Osteoblast (primary cell): ENCODE results near the gene FAM120AOS. TPM values are rescaled to one million over a fixed set of nuclear protein-coding genes. Genes with fewer than 3 reads are reported as not detected.

Experiments used
- DNase-seq: peaks from one replicate; pipeline ENCODE4 v3.0.0; 2011; ENCODE audit warnings: low spot score, mixed read lengths; ENCODE audit not compliant: insufficient read length; ENCODE audit errors: missing footprints
- H2AFZ ChIP-seq: 2 replicates; pipeline ENCODE4 v1.6.0; 2011; ENCODE audit warnings: mild to moderate bottlenecking, low read length
- H3K27ac ChIP-seq: 2 replicates; pipeline ENCODE4 v1.5.1; 2011; ENCODE audit warnings: mild to moderate bottlenecking, low read depth, low read length, moderate library complexity
- H3K27me3 ChIP-seq: 2 replicates; pipeline ENCODE4 v1.6.0; 2012; ENCODE audit warnings: mild to moderate bottlenecking, control low read depth, inconsistent platforms, low read length, moderate library complexity; ENCODE audit not compliant: insufficient read depth
- H3K36me3 ChIP-seq: 2 replicates; pipeline ENCODE4 v1.5.1; 2011; ENCODE audit warnings: mild to moderate bottlenecking, low read length, control low read depth, moderate library complexity; ENCODE audit not compliant: insufficient read depth
- H3K4me1 ChIP-seq: 2 replicates; pipeline ENCODE4 v1.5.1; 2011; ENCODE audit warnings: mild to moderate bottlenecking, low read length, control low read depth, moderate library complexity; ENCODE audit not compliant: insufficient read depth
- H3K4me2 ChIP-seq: 2 replicates; pipeline ENCODE4 v1.6.0; 2011; ENCODE audit warnings: mild to moderate bottlenecking, low read length; ENCODE audit not compliant: insufficient read depth
- H3K4me3 ChIP-seq: fragments of 200-600 bp; sonication (generic); 3 replicates; pipeline ENCODE4 v1.5.1; 2012; ENCODE audit warnings: mild to moderate bottlenecking, low read length, inconsistent platforms; ENCODE audit not compliant: insufficient read depth
- H3K79me2 ChIP-seq: 2 replicates; pipeline ENCODE4 v1.6.0; 2012; ENCODE audit warnings: mild to moderate bottlenecking, low read length, control low read depth, inconsistent platforms; ENCODE audit not compliant: insufficient read depth
- H3K9me3 ChIP-seq: 2 replicates; pipeline ENCODE4 v1.5.1; 2011; ENCODE audit warnings: low read depth, low read length, control low read depth
- H4K20me1 ChIP-seq: 2 replicates; pipeline ENCODE4 v1.6.0; 2012; ENCODE audit warnings: mild to moderate bottlenecking, low read length, control low read depth; ENCODE audit not compliant: insufficient read depth
- total RNA-seq: library from RNA; depleted of rRNA; stranded (reverse); fragments of >200 nt; gene quantifications from 2 replicates; pipeline ENCODE4 v1.2.3, GENCODE V29; 2012
- TF ChIP-seq, protein P1 (sequence below): IDR thresholded peaks from 2 replicates; pipeline ENCODE4 v1.5.1; 2011; ENCODE audit warnings: mild to moderate bottlenecking, low read depth, low read length, moderate library complexity; ENCODE audit errors: extremely low read depth

FAM120AOS gene
- total RNA-seq, 1 donor, result 43.4 TPM

GRCh38 chr9:93415176-93415690 is 38.1 kb downstream of the FAM120AOS start:
- Histone ChIP-seq H4K20me1 (no peaks in the 10 kb centered on the region), H3K4me3 (no peak overlapping the region), H3K79me2 (no peaks in the 10 kb centered on the region), H3K27ac (no peak overlapping the region), H3K36me3 (no peaks in the 10 kb centered on the region), H3K4me2 (no peak overlapping the region), H3K4me1 (no peaks in the 10 kb centered on the region), H3K9me3 (no peaks in the 10 kb centered on the region), H3K27me3 (no peaks in the 10 kb centered on the region), H2AFZ (no peak overlapping the region)
- no peak for DNase-seq
- TF ChIP-seq, protein P1, sequence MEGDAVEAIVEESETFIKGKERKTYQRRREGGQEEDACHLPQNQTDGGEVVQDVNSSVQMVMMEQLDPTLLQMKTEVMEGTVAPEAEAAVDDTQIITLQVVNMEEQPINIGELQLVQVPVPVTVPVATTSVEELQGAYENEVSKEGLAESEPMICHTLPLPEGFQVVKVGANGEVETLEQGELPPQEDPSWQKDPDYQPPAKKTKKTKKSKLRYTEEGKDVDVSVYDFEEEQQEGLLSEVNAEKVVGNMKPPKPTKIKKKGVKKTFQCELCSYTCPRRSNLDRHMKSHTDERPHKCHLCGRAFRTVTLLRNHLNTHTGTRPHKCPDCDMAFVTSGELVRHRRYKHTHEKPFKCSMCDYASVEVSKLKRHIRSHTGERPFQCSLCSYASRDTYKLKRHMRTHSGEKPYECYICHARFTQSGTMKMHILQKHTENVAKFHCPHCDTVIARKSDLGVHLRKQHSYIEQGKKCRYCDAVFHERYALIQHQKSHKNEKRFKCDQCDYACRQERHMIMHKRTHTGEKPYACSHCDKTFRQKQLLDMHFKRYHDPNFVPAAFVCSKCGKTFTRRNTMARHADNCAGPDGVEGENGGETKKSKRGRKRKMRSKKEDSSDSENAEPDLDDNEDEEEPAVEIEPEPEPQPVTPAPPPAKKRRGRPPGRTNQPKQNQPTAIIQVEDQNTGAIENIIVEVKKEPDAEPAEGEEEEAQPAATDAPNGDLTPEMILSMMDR, result no peak

DNA sequence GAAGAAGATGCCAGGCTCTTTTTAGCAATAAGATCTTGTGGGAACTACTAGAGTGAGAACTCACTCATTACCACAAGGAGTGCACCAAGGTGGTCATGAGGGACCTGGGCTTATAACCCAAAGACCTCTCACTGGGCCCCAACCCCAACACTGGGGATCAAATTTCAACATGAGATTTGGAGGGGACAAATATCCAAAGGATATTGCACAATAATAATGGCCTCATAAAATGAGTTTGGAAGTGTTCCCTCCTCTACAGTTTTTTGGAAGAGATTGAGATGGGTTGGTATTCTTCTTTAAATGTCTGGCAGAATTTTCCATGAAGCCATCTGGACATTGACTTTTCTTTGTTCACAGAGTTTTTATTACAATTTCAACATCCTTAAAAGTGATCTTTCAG is 39.9 kb downstream of the FAM120AOS start:
- Histone ChIP-seq H4K20me1 (no peaks in the 10 kb centered on the region), H3K9me3 (no peaks in the 10 kb centered on the region), H3K27ac (no peak overlapping the region)

DNA sequence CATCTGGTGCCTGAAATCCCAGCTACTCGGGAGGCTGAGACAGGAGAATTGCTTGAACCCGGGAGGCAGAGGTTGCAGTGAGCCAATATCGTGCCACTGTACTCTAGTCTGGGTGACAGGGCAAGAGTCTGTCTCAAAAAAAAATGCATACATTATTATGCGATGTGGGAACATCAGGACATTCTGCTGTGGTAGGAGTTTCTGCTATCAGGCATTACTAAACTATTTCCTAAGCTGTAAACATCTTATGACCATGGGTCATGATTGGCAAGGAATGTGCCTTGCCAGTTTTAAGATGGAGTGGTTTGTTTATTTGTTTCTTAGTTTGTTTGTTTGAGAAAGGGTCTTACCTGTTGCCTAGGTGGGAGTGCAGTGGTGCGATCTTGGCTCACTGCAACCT is 47.0 kb downstream of the FAM120AOS start:
- Histone ChIP-seq H3K4me2 (no peak overlapping the region), H3K4me1 (no peaks in the 10 kb centered on the region), H3K9me3 (no peaks in the 10 kb centered on the region), H3K27me3 (no peaks in the 10 kb centered on the region), H3K27ac (no peak overlapping the region), H3K79me2 (no peaks in the 10 kb centered on the region), H3K36me3 (no peaks in the 10 kb centered on the region), H2AFZ (no peak overlapping the region), H4K20me1 (no peaks in the 10 kb centered on the region), H3K4me3 (no peak overlapping the region)
- DNase-seq, result no peak
- TF ChIP-seq, protein P1, result no peak

More for the DNA sequence above, 39.9 kb downstream of the FAM120AOS start:
- no peaks in the 10 kb centered on the region for H3K79me2 ChIP-seq
- no peak overlapping the region for H3K4me2 ChIP-seq
- DNase-seq, result no peak
- no peaks in the 10 kb centered on the region for H3K36me3 ChIP-seq
- H3K27me3 ChIP-seq, result no peaks in the 10 kb centered on the region
- TF ChIP-seq, protein P1, result no peak
- H3K4me3 ChIP-seq, result no peak overlapping the region
- H2AFZ ChIP-seq, result no peak overlapping the region
- H3K4me1 ChIP-seq, result no peaks in the 10 kb centered on the region

DNA sequence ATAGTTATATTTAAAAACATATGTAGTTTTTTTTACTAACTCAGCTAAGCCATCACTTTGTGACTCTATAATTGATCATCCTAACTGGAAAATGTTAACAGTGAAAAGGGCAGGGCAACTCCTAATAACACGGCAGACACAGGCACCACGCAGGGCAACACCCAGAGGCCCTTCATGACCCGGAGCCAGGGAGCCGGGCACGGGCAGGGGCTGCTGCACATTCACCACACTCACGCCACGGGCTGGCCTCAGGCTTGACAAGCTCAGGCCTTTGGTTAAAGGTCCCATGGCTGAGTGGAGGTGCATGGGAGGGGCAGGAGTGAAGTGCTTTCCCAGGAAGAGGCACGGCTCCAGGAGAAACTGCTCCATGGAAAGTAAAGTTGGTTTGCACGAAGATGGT is 54.9 kb downstream of the FAM120AOS start:
- Histone ChIP-seq H3K4me1 (no peaks in the 10 kb centered on the region), H3K9me3 (no peaks in the 10 kb centered on the region)
- no peak for DNase-seq

More for the DNA sequence above, 54.9 kb downstream of the FAM120AOS start:
- TF ChIP-seq, protein P1, result no peak
- H3K27me3 ChIP-seq, result no peaks in the 10 kb centered on the region
- no peak overlapping the region for H3K27ac ChIP-seq
- H3K4me2 ChIP-seq, result no peak overlapping the region
- no peak overlapping the region for H3K4me3 ChIP-seq
- H3K36me3 ChIP-seq, result no peaks in the 10 kb centered on the region
- H4K20me1 ChIP-seq, result no peaks in the 10 kb centered on the region
- H3K79me2 ChIP-seq, result no peaks in the 10 kb centered on the region
- H2AFZ ChIP-seq, result no peak overlapping the region
